Sciatic nerve (tissue), 1 donor: ENCODE results near the gene CCN2. TPM values are rescaled to one million over a fixed set of nuclear protein-coding genes. Genes with fewer than 3 reads are reported as not detected.

Experiments used
- total RNA-seq: library from RNA; stranded (reverse); fragmentation: NEBNext Ultra II Directional; extraction: Animal tissue kit (Norgen Biotek cat#: 25700); gene quantifications from one replicate; pipeline ENCODE4 v1.2.1, GENCODE V29; 2021
- donor health status: DM: no; HTN: no; CAD: no.

The CCN2 gene
- total RNA-seq, 1 donor from 2014 or later: 176 TPM

Other genes with a start within 250 kb of the CCN2 start
- not detected for gene OR2A4, start 250.0 kb downstream of the CCN2 start, total RNA-seq
- gene CTAGE9, start 240.4 kb downstream of the CCN2 start, total RNA-seq: not detected
- 13.4 TPM for gene ENPP1, start 143.4 kb downstream of the CCN2 start, total RNA-seq